GM19043 (cell line): ENCODE measurements around the gene LRBA.

ENCODE experiments used
- ATAC-seq: cut with Tn5 transposase; IDR thresholded peaks from one replicate; pipeline ENCODE4 v1.9.1; 2021; ENCODE audit warnings: low read depth; ENCODE audit not compliant: unreplicated experiment

LRBA gene

DNA sequence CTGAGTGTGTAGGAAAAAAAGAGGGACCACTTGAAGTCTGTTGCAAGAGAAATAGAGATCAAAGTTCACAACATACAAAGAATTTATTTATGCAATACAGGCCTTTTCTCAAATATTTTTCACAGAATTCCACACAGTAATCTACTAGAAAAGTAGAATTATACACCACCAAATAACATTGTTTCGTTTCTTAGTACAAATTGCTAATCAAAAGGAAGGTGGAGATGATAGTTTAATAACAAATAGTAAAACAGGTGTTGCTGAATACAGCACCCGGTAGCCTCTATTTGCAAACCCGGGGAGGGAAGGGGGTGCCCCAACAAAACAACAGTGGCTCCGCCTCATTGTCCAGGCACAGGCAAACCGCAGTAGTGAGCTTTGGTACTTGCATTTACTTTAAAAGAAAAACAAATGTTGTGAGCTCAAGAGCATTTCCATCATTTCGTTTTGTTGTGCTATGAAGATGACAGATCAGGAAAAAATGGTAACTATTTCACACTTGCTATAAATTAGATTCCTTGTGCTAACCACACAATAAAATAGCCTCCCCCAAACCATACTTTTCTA is 750.4 kb downstream of the LRBA start:
- ATAC-seq = no peak

DNA sequence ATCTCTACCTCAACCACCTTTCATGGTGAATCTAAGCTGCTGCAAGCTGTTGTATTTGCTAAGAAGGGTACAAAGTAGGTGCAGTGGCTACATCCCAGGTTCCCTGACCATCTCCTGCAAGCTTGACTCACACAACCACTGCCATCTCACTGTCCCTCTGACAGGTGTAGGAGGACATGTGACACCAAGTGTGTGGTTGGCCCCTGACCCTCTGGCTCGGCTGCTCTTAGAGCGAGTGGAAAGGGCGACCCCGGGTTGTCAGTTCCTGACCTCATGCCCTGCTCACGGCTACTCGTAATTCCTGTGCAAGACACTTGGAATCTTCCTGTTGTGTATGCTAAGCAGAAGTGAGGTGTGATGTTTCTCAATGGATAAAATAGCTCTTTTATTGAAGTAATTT is 752.5 kb downstream of the LRBA start:
- no peak for ATAC-seq

DNA sequence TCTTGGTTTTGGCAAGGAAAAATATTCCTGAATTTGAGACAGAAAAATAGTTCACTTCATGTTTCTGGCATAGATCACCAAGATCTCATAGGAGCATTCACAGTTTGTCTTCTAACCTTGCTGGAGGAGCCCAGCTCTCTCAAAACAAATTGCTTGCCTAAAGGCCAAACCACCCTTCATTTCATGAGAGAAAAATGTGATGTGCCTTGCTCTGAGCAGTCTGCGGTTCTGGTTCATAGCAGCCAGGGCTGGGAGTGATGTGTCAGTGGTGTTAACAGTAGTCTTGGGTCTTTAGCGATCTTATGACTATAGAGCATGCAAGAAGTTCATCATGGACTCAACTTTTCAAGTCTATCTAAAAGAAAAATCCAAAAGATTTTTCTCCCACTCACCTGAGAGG is 753.5 kb downstream of the LRBA start:
- ATAC-seq = no peak

DNA sequence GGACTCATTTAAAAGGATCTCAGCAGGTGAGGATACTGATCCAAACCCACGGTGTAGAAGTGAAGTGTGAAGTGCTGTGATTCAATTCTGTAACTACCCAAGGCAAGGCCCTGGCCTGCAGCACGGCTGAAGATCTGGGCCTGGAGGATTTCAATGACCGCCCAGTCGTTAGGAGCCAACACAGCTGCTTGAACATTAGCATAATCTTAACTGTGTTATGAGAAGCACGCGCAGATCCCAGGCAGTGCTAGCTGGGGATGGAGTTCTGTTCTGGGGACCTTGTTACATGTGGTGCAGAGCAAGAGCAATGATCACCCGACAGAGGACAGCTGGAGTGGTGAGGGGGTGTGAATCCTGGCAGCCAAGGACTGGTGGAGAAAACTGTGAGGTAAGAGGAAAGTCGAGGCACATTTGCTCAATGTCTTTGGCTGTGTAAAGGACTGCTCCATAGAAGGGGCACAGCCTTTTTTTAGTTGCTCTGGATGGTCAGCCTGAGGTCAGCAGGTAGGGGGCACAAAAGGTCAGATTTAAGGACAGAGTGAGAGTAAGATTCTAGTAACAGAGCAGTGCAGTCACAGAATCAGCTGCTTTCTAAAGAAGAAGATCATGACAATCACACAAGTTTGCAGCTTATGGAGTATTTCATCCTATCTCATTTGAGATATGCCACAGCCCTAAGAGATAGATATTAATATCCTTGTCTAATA is 755.1 kb downstream of the LRBA start:
- ATAC-seq = no peak

DNA sequence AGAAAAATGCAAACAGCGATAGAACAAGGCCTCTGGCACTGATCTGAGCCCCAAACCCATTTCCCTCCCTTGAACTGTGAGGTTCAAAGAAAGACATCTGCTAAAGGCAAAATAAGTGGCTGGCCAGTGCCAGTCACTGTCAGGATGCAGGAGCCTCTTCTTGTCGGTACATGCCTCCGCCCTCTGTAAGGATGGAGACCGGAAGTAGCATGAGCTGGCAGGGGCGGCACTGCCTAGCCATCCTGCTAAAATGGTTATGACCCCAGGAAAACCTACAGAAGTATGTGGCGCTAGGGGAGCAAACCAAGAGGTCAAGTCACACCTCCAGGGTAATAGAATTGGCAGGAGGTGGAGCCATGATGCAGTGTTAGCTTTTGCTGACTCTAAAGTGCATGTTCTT is 756.5 kb downstream of the LRBA start:
- no peak for ATAC-seq

DNA sequence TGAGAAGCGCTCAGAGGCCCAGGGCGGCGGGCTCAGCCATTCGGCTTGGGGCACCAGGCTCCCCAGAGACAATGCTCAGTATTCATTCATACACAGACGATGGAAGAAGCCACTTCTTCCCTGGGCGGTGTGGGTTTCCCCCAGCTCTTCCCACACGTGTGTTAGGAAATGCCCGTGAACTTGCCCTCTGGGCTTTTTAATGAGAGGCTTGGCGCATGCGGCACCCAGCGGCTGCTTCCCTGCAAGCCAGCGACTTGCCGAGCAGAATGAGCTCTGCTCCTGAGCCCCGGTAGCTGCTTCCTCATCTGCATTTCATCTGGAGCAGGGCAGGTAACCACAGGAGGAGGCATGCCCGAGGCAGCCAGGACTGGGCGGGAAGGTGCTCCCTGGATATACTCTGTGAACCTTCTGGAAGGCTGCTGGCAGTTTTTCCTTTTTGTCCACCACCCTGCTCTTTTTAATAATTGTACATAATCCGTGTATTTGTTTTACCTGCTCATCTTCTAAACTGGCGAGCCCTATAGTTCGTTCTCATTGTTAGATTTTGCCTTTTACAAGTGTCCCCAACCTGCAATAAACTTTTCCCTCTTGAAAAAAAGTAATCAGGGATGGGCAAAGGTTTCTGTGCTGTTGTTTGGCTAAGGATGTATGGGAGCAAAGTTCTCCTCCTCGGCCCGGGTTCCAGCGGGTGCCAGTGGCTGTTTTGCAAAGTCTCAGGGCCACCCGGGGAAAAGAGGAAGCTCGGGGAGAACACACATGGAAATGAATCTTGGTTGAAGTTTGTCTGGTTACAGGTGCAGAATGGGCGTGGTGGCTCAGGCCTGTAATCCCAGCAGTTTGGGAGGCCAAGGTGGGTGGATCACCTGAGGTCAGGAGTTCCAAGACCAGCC is 758.0 kb downstream of the LRBA start:
- ATAC-seq = no peak

DNA sequence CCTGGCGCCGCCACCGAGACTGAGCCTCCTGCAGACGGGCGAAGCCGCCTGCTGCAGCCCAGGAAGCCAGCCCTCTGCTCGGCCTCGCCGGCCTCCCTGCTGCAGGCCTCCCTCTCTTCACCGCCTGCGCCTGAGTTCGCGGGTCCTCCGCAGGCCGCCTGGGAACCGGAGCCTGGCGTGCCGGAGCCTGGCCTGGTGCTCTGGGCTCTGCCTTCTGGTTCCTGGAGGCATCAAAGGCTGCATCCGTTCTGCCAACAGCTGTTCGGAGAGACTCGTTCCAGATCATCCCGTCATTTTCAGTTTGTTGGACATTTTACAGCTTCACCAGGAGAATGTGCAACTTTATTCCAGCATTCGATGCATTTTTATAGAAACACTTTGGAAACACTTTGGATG is 758.9 kb downstream of the LRBA start:
- no peak for ATAC-seq

DNA sequence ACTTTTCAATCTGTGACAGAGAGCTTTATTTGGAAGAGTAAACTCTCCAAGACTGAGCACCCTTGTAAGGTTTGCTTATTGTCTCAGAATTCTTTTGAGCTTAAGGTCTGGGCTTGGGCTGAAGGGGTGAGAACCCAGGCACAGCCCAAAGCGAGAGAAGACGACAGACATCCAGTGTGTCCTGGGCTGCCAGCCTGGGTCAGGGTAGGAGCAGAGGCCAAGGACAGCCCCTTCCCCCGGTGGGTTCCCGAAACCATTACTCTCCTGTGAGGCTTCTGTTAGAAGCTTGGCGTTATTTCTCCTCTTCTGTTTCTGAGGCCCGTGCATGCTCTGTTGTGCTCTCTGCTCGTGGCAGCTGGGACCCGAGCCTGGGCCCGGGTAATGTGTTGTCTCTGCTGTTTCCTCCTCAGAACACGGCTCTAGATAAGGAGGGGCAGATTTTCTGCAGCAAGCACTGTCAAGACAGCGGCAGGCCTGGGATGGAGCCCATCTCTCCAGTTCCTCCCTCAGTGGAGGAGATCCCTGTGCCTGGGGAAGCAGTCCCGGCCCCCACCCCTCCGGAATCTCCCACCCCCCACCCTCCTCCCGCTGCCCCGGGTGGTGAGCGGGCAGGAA is 759.4 kb downstream of the LRBA start:
- ATAC-seq = no peak

DNA sequence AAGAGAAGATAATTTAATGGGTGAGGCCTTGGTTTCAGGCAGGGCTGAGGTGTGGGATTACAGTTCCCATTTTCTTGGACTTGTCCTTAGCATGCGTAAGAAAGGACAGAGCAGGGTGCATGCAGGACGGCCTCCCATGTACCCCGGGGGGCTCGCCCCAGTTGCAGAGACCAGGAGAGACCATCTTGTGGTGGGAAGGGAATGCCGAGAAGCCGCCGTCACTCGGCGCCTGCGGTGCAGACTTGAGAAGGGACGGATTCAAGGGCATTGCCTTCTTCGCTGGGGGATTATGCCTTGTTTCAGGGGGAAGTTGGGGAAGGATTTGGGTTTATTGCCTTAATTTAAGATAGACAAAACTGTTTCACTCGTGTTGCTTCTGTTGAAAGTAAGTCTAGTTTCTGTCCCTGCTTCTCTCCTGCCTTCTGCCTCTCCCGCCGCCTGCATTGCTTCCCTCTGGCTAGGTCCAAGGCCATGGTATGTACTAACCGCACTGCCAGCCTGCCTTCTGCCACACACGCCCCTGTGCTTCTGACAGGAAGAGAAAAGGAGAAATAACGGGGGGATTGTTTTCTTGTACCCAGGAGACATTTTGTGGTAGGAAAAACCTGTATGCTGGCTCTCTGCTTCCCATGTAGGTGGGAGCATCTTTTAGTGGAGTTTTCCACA is 761.0 kb downstream of the LRBA start:
- ATAC-seq = no peak

DNA sequence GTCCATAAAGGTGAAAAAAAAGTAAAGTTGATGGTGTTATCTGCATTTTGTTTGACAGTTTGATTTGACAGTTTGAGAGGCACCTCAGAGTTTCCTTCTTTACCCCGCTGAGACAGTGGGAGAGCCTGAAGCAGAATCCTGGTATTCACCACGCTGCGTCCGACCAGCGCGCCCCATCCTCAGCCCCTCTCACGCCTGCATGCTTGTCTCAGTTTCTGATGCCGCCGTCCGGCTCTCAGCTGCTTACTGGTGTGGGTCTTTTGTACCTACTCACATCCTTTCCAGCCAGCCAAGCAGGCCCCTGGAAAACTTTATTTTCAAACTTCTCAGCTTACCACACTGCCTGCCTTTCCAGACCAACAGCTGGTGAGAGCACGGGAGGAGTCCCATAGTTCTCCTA is 761.7 kb downstream of the LRBA start:
- no peak for ATAC-seq

DNA sequence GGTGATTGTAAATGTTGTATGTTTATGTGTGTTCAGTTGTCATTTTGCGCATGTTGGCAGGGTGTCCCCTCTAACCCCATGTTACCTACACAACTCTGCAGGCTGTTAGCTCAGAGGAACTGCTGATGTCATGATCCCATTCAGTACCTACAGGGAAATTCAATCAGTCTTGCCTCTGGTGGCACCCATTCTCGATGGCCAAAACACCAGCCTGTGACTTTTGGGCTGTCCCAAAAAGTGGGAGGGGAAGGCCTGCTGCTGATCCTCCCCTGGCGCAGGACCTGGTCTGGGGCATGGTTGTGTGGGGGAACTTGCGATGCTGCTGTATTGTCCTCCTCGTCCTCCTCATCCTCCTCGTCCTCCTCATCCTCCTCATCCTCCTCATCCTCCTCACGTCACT is 762.3 kb downstream of the LRBA start:
- ATAC-seq = no peak

DNA sequence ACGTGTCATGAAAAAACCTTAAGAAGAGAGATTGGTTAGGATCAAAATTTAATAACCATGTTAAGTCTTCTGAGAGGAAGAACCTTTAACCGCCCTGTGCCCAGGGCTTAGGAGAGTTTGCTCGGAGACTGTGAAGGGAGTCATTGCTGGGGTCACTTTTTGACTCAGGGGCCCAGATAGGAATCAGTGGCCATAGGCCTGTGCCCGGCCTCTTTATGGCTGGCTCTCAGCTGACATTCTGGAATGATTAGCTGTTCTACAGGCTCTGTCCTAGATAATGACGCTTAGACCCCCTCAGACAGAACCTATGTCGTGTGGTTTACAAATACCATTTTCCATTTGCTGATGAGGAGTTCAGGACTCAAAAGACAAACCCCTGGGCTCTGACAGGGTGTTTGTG is 762.8 kb downstream of the LRBA start:
- no peak for ATAC-seq

DNA sequence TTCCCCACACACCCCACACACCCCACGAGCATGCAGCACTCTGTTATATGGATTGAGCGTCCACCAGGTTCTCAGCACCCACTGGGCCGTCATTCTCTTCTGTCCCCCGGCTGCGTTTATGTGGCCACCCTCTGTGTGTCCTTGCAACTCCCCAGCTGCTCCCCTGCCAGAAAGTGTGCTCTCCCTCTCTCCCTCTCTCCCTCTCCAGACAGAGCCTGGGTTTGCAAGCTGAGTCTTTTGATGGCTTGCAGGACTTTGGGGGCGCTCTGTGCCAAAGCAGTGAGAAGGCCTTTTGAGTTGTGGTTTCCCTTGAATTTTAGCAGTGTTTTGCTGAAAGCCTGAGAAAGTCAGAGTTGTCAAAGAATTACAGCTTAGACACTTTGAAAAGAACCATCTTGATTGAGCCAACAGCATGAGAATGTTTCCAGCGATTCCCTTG is 763.3 kb downstream of the LRBA start:
- no peak for ATAC-seq

DNA sequence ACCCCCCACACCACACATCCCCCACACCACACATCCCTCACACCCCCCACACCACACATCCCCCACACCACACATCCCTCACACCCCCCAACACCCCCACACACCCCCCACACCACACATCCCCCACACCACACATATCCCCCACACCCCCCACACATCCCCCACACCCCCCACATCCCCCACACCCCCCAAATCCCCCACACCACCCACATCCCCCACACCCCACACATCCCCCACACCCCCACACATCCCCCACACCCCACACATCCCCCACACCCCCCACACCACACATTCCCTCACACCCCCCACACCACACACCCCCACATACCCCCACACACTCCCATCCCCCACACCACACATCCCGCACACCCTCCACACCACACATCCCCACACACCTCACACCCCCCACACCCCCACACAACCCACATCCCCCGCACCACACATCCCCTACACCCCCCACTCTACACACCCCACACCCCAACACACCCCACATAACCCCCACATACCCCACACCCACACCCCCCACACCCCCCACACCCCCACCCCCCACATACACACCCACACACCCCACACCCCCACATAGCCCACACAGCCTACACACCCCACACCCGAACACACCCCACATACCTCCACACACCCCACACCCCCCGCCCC is 764.0 kb downstream of the LRBA start:
- no peak for ATAC-seq

DNA sequence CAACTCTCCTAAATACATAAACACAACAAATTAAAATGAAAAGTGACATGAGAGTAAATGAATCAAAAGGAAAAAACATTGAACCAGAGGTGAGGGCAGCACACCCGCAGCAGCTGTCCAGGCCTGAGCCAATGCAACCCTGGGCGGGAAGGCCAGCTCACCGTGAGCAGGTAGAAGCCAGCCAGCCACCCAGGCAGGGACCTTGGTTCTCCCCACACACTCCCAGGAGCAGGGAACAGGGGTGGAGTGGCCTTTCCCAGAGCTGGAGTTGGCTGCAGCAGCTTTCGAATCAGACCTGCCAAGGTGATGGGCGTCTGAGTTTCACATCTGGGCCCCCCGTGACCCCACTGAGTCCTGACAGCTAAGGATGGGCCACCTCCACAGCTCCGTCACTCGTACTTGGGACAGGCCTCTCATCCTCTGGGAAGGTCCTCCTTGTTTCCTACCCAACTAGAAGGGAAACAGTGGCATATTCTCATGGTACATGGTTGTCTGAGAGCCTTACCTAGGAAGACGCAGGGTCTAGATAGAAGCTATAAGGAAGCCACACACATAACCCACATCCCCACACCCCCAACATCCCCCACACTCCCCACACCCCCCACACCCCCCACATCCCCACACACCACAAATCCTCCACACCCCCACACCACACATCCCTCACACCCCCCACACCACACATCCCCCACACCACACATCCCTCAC is 764.6 kb downstream of the LRBA start:
- ATAC-seq = no peak

DNA sequence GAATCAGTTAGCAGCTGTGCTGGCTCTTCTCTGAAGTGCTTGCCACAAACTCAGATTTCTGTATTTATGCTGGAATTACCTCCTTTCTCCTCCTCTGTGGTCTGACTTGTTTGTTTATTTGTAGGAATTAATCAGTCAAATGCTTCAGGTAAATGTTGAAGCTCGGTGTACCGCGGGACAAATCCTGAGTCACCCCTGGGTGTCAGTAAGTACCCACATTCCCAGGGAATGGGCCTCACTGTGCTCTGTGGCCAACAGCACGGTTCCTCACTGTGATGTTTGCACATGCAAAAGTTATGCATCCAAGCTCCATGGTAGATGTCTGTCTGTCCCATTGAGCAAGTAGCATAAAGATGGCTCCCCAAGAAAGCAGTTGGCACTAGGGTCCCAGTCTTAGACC is 766.9 kb downstream of the LRBA start:
- no peak for ATAC-seq

DNA sequence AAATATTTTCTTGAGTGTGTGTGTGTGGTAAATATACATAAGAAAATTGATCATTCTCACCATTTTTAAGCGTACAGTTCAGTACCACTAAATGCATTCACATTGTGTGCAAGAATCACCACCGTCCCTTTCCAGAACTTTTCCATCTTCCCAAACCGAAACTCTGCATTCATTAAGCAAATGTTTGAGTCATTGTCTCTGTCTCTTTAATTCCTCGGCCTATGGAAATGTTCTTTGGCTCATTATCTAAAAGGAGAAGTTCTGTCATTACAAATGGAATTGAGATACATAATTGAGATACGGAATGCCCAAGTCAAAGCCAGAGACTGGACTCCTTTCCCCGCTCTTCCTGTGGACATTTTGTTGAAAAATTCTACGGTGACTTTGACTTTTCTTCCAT is 767.9 kb downstream of the LRBA start:
- ATAC-seq = no peak

DNA sequence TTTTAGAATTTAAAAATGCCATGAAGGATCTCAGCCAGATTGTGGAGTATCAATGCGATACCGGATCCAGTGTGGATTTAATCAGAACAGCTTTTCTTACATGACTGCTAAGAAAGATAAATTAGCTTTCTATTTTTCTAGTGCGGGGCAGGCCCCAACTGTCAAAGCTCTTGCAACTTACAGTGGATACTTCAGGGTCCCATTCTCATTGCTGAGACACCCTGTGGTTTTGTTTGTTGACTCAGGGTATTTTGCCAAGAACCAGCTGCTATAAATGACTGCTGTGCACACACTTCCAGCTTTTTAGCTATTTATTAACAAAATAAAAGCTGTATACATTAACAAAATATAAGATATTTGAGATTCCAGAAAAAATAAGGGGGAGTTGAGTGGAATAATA is 770.5 kb downstream of the LRBA start:
- no peak for ATAC-seq

DNA sequence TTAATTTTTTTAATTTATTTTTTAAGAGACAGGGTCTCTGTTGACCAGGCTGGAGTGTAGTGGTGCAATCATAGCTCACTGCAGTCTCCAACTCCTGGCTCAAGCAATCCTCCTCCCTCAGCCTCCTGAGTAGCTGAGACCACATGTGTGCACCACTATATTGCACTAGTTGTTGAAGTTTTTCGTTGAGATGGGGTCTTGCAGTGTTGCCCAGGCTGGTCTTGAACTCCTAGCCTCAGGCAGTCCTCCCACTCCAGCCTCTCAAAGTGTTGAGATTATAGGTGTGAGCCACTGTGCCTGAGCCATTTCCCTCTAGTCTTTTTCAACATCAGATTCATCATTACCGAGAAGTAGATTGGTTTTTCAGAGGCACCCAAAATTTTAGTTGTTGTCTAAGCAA is 771.2 kb downstream of the LRBA start:
- no peak for ATAC-seq
